ENCODE results near the gene LCN15.

LCN15 gene

DNA sequence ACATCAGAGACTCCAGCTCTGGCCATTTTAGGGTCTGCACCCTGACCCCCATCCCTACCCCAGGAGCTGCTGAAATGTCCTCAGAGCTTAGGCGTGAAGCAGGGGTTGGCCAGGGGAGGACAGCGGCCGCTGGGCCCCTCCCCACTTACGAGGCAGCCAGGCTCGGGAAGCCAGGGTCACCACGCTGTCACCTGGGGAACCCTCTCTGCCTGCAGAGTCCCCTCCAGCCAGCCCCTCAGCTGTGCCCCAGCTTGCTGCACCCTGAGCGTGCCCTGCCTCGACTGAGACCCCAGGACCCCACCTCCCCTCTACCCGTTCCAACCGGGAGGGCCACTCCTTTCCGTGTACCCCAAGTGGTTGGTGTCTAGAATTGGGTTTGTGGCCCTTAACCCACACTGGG, 24.2 kb downstream of the LCN15 start:
- Histone ChIP-seq H3K36me3 (ENCODE audit: low read length) (no peaks in the 10 kb centered on the region), H3K9ac (ENCODE audit: low read length) (no peak overlapping the region), H3K79me2 (ENCODE audit: insufficient read depth, low read length) (no peaks in the 10 kb centered on the region), H4K20me1 (ENCODE audit: low read depth, low read length) (no peaks in the 10 kb centered on the region), H3K9me3 (ENCODE audit: insufficient read depth, low read length) (no peaks in the 10 kb centered on the region), H2AFZ (ENCODE audit: low read depth, low read length, severe bottlenecking) (no peak overlapping the region), H3K27ac (ENCODE audit: low read depth, low read length) (no peak overlapping the region), H3K4me3 (ENCODE audit: insufficient read depth, low read length, poor library complexity, severe bottlenecking) (no peak overlapping the region), H3K27me3 (ENCODE audit: low read length) (no peaks in the 10 kb centered on the region; the same call in 1 of the 2 replicates), H3K4me2 (ENCODE audit: low read depth, low read length, poor library complexity, severe bottlenecking) (no peak overlapping the region), H3K9me2 (replicated peaks; ENCODE audit: insufficient read depth, low read length) (no peaks in the 10 kb centered on the region), H3F3A (ENCODE audit: insufficient read depth) (no peaks in the 10 kb centered on the region)
- TF ChIP-seq EZH2phosphoT487 (conservative IDR thresholded peaks at IDR 0.05; ENCODE audit: low read length): no peak
- TF ChIP-seq, protein P1, sequence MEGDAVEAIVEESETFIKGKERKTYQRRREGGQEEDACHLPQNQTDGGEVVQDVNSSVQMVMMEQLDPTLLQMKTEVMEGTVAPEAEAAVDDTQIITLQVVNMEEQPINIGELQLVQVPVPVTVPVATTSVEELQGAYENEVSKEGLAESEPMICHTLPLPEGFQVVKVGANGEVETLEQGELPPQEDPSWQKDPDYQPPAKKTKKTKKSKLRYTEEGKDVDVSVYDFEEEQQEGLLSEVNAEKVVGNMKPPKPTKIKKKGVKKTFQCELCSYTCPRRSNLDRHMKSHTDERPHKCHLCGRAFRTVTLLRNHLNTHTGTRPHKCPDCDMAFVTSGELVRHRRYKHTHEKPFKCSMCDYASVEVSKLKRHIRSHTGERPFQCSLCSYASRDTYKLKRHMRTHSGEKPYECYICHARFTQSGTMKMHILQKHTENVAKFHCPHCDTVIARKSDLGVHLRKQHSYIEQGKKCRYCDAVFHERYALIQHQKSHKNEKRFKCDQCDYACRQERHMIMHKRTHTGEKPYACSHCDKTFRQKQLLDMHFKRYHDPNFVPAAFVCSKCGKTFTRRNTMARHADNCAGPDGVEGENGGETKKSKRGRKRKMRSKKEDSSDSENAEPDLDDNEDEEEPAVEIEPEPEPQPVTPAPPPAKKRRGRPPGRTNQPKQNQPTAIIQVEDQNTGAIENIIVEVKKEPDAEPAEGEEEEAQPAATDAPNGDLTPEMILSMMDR (IDR thresholded peaks at IDR 0.05; ENCODE audit: insufficient read depth, low read length, poor library complexity, severe bottlenecking): no peak

DNA sequence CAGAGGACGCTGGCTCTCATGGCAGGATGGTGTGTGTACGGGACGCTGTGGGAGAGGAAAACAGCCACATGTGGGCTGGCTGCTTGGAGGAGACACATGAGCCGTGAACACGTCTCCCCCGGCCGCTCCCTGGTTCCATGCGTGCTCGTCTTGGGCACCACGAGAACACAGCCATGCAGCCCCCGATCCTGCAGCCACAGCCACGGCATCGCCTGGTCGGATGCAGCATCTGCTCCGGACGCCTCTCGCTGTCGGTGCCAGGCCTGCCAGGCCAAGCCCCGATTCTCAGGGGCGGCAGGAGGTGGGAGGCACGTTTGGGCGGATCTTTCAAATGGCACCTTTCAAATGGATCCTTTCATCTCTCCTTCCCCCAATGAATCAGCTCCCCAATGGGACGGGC, 24.8 kb downstream of the LCN15 start:
- Histone ChIP-seq H3K9me2 (replicated peaks; ENCODE audit: insufficient read depth, low read length) (no peaks in the 10 kb centered on the region), H3K79me2 (ENCODE audit: insufficient read depth, low read length) (no peaks in the 10 kb centered on the region), H3K9me3 (ENCODE audit: insufficient read depth, low read length) (no peaks in the 10 kb centered on the region), H3K4me3 (ENCODE audit: insufficient read depth, low read length, poor library complexity, severe bottlenecking) (no peak overlapping the region), H3K27ac (ENCODE audit: low read depth, low read length) (no peak overlapping the region), H2AFZ (ENCODE audit: low read depth, low read length, severe bottlenecking) (no peak overlapping the region), H3K36me3 (ENCODE audit: low read length) (no peaks in the 10 kb centered on the region), H3F3A (ENCODE audit: insufficient read depth) (no peaks in the 10 kb centered on the region), H3K4me2 (ENCODE audit: low read depth, low read length, poor library complexity, severe bottlenecking) (no peak overlapping the region), H3K27me3 (ENCODE audit: low read length) (no peaks in the 10 kb centered on the region; the same call in 1 of the 2 replicates), H3K9ac (ENCODE audit: low read length) (no peak overlapping the region), H4K20me1 (ENCODE audit: low read depth, low read length) (no peaks in the 10 kb centered on the region)
- TF ChIP-seq, protein P1 (IDR thresholded peaks at IDR 0.05; ENCODE audit: insufficient read depth, low read length, poor library complexity, severe bottlenecking): no peak

DNA sequence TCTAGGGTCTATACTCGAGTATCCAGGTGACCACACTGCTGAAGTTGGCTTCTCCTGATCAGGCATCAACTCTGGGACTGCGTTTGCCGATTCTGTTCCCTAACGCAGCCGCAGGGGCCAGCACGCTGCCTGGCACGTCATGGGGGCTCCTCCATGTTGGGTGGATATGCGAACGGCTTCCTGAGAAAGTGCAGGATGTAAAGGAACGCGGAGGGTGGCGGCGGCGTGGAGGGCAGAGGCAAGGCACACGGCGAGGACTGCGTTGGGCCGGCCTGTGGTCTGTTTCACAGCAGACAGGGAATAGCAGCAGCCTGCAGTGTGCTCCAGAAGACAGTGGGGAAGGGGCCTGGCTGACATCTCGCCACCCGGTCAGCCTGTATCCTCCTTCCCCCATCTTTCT, 25.4 kb downstream of the LCN15 start:
- H3K9me2 ChIP-seq (replicated peaks; ENCODE audit: insufficient read depth, low read length): no peaks in the 10 kb centered on the region
- no peak overlapping the region for H3K4me2 ChIP-seq (ENCODE audit: low read depth, low read length, poor library complexity, severe bottlenecking)
- no peaks in the 10 kb centered on the region for H3K36me3 ChIP-seq (ENCODE audit: low read length)
- H3K9me3 ChIP-seq (ENCODE audit: insufficient read depth, low read length): no peaks in the 10 kb centered on the region
- no peaks in the 10 kb centered on the region; the same call in 1 of the 2 replicates for H3K27me3 ChIP-seq (ENCODE audit: low read length)
- H4K20me1 ChIP-seq (ENCODE audit: low read depth, low read length): no peaks in the 10 kb centered on the region
- no peak overlapping the region for H3K9ac ChIP-seq (ENCODE audit: low read length)
- H3K4me3 ChIP-seq (ENCODE audit: insufficient read depth, low read length, poor library complexity, severe bottlenecking): no peak overlapping the region
- no peak overlapping the region for H2AFZ ChIP-seq (ENCODE audit: low read depth, low read length, severe bottlenecking)
- no peaks in the 10 kb centered on the region for H3K79me2 ChIP-seq (ENCODE audit: insufficient read depth, low read length)
- TF ChIP-seq, protein P1 (IDR thresholded peaks at IDR 0.05; ENCODE audit: insufficient read depth, low read length, poor library complexity, severe bottlenecking): no peak
- TF ChIP-seq EZH2phosphoT487 (conservative IDR thresholded peaks at IDR 0.05; ENCODE audit: low read length): no peak
- H3F3A ChIP-seq (ENCODE audit: insufficient read depth): no peaks in the 10 kb centered on the region
- H3K27ac ChIP-seq (ENCODE audit: low read depth, low read length): no peak overlapping the region
